Measurements from ENCODE around the gene SLC36A4. TPM values are rescaled to one million over a fixed set of nuclear protein-coding genes. Genes with fewer than 3 reads are reported as not detected.

Gene SLC36A4
- total RNA-seq, 1 donor: 18.1 TPM

DNA sequence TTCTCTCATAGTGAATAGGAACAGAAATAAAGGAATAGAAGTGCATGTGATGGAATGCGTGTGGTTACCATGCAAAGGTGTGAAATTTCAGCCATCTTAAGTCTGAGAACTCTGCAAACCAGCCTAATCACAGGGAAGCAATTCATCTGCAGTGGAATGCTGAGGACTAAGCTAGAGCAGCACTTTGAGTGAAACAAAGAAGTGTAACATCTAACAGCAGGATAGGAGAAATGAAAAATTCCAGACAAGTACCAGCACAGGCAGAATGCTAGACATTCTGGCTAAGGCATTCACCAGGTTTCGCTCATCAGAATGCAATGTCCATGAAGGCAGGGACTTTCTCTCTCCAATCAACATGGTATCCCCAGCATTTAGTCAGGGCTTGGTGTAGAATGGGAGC is 41.2 kb upstream of the SLC36A4 start:
- Histone ChIP-seq H3K27me3 (ENCODE audit: insufficient read depth, low read length) (peaks cover 18% of the 10 kb centered on the region), H3K4me3 (ENCODE audit: insufficient read depth, low read length) (no peak overlapping the region), H4K20me1 (ENCODE audit: insufficient read depth, low read length) (no peaks in the 10 kb centered on the region), H3K4me1 (ENCODE audit: insufficient read depth, low read length) (no peaks in the 10 kb centered on the region), H3K36me3 (ENCODE audit: insufficient read depth, low read length) (no peaks in the 10 kb centered on the region), H3K9me3 (ENCODE audit: low read depth, low read length) (no peaks in the 10 kb centered on the region), H3K27ac (ENCODE audit: low read depth, low read length) (no peak overlapping the region), H3K4me2 (ENCODE audit: insufficient read depth, low read length) (no peak overlapping the region), H3K79me2 (ENCODE audit: insufficient read depth, low read length) (no peaks in the 10 kb centered on the region), H2AFZ (ENCODE audit: low read length) (no peak overlapping the region)
- TF ChIP-seq, protein P1, sequence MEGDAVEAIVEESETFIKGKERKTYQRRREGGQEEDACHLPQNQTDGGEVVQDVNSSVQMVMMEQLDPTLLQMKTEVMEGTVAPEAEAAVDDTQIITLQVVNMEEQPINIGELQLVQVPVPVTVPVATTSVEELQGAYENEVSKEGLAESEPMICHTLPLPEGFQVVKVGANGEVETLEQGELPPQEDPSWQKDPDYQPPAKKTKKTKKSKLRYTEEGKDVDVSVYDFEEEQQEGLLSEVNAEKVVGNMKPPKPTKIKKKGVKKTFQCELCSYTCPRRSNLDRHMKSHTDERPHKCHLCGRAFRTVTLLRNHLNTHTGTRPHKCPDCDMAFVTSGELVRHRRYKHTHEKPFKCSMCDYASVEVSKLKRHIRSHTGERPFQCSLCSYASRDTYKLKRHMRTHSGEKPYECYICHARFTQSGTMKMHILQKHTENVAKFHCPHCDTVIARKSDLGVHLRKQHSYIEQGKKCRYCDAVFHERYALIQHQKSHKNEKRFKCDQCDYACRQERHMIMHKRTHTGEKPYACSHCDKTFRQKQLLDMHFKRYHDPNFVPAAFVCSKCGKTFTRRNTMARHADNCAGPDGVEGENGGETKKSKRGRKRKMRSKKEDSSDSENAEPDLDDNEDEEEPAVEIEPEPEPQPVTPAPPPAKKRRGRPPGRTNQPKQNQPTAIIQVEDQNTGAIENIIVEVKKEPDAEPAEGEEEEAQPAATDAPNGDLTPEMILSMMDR (IDR thresholded peaks at IDR 0.05; ENCODE audit: extremely low read depth, low read depth, low read length): no peak
- DNase-seq (ENCODE audit: insufficient read length, low spot score, missing footprints): no peak

DNA sequence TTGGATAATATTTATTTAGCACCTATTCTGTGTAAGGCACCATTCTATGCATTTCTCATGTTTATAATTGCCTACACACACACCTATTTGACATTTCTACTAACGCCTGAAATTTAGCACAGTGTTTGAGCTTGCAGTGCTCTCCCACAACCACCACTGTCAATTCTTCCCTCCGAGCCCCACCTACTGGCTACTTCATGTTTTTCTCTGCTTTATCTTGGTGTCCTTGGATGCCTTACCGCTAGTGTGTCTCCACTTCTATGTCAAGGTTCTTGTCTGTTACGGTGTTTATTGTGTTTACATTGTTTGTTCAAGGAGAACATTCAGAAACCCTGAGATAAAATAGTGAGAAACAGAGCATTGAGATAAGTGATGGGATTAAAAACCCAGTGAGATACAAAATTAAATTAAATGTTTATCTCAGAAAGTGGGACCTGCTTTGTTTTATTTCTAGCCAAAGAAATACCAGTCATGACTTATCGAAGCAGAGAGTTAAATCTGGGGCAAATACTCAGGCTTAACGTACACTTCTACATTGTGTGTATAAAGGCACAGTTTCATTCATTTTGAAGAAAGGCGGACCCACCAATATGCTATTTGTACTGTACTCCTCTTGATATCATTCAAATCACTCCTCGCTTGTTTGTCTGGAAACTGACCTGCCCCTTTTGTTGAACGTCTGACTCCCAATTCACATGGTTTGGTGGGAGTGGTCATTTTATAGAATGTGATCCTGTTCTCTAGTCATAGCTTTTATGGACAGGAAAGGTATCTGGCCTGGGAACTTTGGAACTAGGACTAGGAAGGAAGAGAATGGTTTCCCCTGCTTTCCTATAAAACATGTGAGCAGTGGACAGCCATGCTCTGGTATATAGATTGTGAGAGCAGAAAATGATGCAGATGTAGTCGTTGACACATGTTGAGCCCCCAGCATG is 39.2 kb upstream of the SLC36A4 start:
- Histone ChIP-seq H3K9me3 (ENCODE audit: low read depth, low read length) (no peaks in the 10 kb centered on the region), H3K36me3 (ENCODE audit: insufficient read depth, low read length) (no peaks in the 10 kb centered on the region), H4K20me1 (ENCODE audit: insufficient read depth, low read length) (no peaks in the 10 kb centered on the region), H2AFZ (ENCODE audit: low read length) (no peak overlapping the region), H3K4me1 (ENCODE audit: insufficient read depth, low read length) (no peaks in the 10 kb centered on the region), H3K79me2 (ENCODE audit: insufficient read depth, low read length) (no peaks in the 10 kb centered on the region), H3K4me3 (ENCODE audit: insufficient read depth, low read length) (no peak overlapping the region), H3K27me3 (ENCODE audit: insufficient read depth, low read length) (peaks cover 18% of the 10 kb centered on the region), H3K4me2 (ENCODE audit: insufficient read depth, low read length) (no peak overlapping the region), H3K27ac (ENCODE audit: low read depth, low read length) (no peak overlapping the region)
- TF ChIP-seq, protein P1 (IDR thresholded peaks at IDR 0.05; ENCODE audit: extremely low read depth, low read depth, low read length): peak; percentile 54
- no peak for DNase-seq (ENCODE audit: insufficient read length, low spot score, missing footprints)

DNA sequence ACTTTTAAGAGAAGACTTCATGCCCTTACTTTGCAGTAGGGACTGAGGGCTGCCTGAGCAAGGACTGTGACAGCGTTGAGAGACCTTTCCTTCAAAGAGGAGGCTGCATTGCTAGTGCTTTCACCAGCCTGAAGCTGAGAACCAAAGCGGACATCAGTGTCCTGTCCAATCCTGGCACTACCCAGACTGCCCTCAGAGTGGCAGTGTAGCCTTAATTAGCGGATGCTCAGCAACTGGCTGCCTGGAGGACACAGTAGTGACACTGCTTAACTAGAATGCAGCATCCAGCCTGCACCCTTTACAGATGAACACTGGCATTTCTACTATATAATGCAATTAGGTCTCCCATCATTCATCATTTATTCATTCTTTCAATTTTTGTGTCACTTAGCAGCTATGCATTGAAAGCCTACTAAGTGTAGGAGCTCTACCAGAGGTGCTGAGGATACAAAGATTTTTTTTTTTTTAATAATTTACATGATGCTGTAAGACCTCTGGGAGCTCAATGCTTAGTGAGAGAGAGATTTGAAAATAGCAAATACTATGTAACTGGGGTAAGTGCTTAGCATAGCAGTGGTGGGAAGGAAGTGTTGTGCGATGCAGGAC is 36.9 kb upstream of the SLC36A4 start:
- TF ChIP-seq, protein P1 (IDR thresholded peaks at IDR 0.05; ENCODE audit: extremely low read depth, low read depth, low read length): peak; percentile 94
- Histone ChIP-seq H3K36me3 (ENCODE audit: insufficient read depth, low read length) (no peaks in the 10 kb centered on the region), H3K9me3 (ENCODE audit: low read depth, low read length) (no peaks in the 10 kb centered on the region), H3K4me2 (ENCODE audit: insufficient read depth, low read length) (no peak overlapping the region), H3K4me3 (ENCODE audit: insufficient read depth, low read length) (no peak overlapping the region), H3K79me2 (ENCODE audit: insufficient read depth, low read length) (no peaks in the 10 kb centered on the region), H4K20me1 (ENCODE audit: insufficient read depth, low read length) (no peaks in the 10 kb centered on the region), H3K27ac (ENCODE audit: low read depth, low read length) (no peak overlapping the region), H3K27me3 (ENCODE audit: insufficient read depth, low read length) (peaks cover 18% of the 10 kb centered on the region), H2AFZ (ENCODE audit: low read length) (no peak overlapping the region), H3K4me1 (ENCODE audit: insufficient read depth, low read length) (no peaks in the 10 kb centered on the region)
- peak; percentile 89 for DNase-seq (ENCODE audit: insufficient read length, low spot score, missing footprints)

DNA sequence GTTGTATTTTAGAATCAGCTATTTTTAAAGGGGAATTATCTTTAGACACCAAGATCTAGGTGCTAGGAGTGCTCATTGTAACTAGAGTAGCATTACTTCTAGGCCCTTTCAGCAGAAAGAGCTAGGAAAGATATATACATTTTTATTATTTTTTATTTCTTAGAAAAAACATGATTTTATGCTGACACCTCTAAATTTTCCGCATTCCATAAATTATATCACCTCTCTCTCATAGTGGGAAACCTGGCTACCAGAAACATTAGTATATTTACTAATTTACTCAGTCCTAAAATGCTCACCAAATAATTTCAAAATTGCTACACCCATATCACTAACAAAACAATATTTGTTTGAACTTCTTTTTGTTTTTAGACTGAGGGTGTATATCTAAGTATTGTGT is 32.1 kb upstream of the SLC36A4 start:
- Histone ChIP-seq H2AFZ (ENCODE audit: low read length) (no peak overlapping the region), H3K4me3 (ENCODE audit: insufficient read depth, low read length) (no peak overlapping the region), H3K4me2 (ENCODE audit: insufficient read depth, low read length) (no peak overlapping the region), H3K4me1 (ENCODE audit: insufficient read depth, low read length) (no peaks in the 10 kb centered on the region), H3K79me2 (ENCODE audit: insufficient read depth, low read length) (no peaks in the 10 kb centered on the region), H4K20me1 (ENCODE audit: insufficient read depth, low read length) (no peaks in the 10 kb centered on the region), H3K36me3 (ENCODE audit: insufficient read depth, low read length) (no peaks in the 10 kb centered on the region), H3K27ac (ENCODE audit: low read depth, low read length) (no peak overlapping the region), H3K9me3 (ENCODE audit: low read depth, low read length) (no peaks in the 10 kb centered on the region), H3K27me3 (ENCODE audit: insufficient read depth, low read length) (no peaks in the 10 kb centered on the region)
- TF ChIP-seq, protein P1 (IDR thresholded peaks at IDR 0.05; ENCODE audit: extremely low read depth, low read depth, low read length): no peak
- DNase-seq (ENCODE audit: insufficient read length, low spot score, missing footprints): no peak

Measured in osteoblast (primary cell).